ENCODE measurements around the gene GAPDH. TPM values are rescaled to one million over a fixed set of nuclear protein-coding genes. Genes with fewer than 3 reads are reported as not detected.

Gene GAPDH
- total and polyA plus RNA-seq, 10 of the 15 experiments (the other 5 are each of a cell fraction or from before 2014, with no cell fraction given) = 5,606 to 14,240 (median 9,400) TPM

DNA sequence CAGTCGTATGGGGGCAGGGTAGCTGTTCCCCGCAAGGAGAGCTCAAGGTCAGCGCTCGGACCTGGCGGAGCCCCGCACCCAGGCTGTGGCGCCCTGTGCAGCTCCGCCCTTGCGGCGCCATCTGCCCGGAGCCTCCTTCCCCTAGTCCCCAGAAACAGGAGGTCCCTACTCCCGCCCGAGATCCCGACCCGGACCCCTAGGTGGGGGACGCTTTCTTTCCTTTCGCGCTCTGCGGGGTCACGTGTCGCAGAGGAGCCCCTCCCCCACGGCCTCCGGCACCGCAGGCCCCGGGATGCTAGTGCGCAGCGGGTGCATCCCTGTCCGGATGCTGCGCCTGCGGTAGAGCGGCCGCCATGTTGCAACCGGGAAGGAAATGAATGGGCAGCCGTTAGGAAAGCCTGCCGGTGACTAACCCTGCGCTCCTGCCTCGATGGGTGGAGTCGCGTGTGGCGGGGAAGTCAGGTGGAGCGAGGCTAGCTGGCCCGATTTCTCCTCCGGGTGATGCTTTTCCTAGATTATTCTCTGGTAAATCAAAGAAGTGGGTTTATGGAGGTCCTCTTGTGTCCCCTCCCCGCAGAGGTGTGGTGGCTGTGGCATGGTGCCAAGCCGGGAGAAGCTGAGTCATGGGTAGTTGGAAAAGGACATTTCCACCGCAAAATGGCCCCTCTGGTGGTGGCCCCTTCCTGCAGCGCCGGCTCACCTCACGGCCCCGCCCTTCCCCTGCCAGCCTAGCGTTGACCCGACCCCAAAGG is 804 bp downstream of the GAPDH start:
- ChIA-PET CTCF (interaction anchor here (0.7 to 7.7 kb wide), 10 partner anchors 33 to 209 kb away, joined by 3 to 73 read pairs (median 4); partner anchors contain the start of genes NOP2 and VAMP1), RAD21 (ENCODE audit: unreplicated experiment) (interaction anchor here (0.7 to 6.9 kb wide), 6 partner anchors 18 to 109 kb away, joined by 3 to 67 read pairs (median 6); partner anchors contain the start of gene MRPL51), POLR2A (interaction anchor here (0.9 to 3.6 kb wide), 17 partner anchors 18 to 258 kb away, joined by 3 to 32 read pairs (median 5); partner anchors contain the start of genes COPS7A, MLF2, MRPL51 and NOP2), SMC1A (ENCODE audit: uncharacterized antibody, unreplicated experiment) (interaction anchor here (0.8 to 7.9 kb wide), 8 partner anchors 20 to 168 kb away, joined by 3 to 83 read pairs (median 6); no protein-coding TSS in a partner anchor)
- H3K9me3 ChIP-seq (replicated peaks; ENCODE audit: control insufficient read depth, insufficient read depth, low read length) = no peaks in the 10 kb centered on the region
- peak overlapping the region; percentile 98 for H3K4me2 ChIP-seq (ENCODE audit: control insufficient read depth, insufficient read depth)
- H3K9ac ChIP-seq (ENCODE audit: control insufficient read depth, insufficient read depth, low read length) = peak overlapping the region; percentile 79
- H3K79me2 ChIP-seq (ENCODE audit: control insufficient read depth, insufficient read depth, low read length) = peaks cover 72% of the 10 kb centered on the region
- ATAC-seq (peak; percentile 13), DNase-seq (ENCODE audit: low read depth, low spot score) (no peak), FAIRE-seq (no peak)
- H3K4me3 ChIP-seq = peak overlapping the region; percentile 83
- 1% methylated on average over 52 of the region's 52 CpGs for WGBS (ENCODE audit: insufficient coverage, insufficient replicate concordance, low lambda C conversion rate, missing lambda C conversion rate)
- H2AFZ ChIP-seq (ENCODE audit: control insufficient read depth, low read depth, low read length) = no peak overlapping the region
- peaks cover 38 to 40% of the 10 kb centered on the region in 2 experiments for H3K36me3 ChIP-seq (ENCODE audit: control insufficient read depth in 2 of 2, insufficient read depth in 2 of 2, low read length in 1 of 2)
- in situ Hi-C loops (cut with MboI) (loop anchor here (5.0 kb wide), 2 partner anchors 38 to 108 kb away; no protein-coding TSS in a partner anchor), intact Hi-C loops (cut with micrococcal nuclease; ENCODE audit: unreplicated experiment) (loop anchor here (5.0 kb wide), 3 partner anchors 43 to 198 kb away; partner anchors contain the start of genes MRPL51 and NCAPD2)
- H3K27me3 ChIP-seq (replicated peaks in 1 of 2; ENCODE audit: control insufficient read depth in 2 of 2, insufficient read depth in 2 of 2, low read length in 1 of 2) = no peaks in the 10 kb centered on the region
- no TSS peak for BruUV-seq (replicated peaks)
- H3K4me1 ChIP-seq (ENCODE audit: control insufficient read depth, insufficient read depth, low read length) = peaks cover 29% of the 10 kb centered on the region
- H4K20me1 ChIP-seq (ENCODE audit: control insufficient read depth, insufficient read depth) = peaks cover 24% of the 10 kb centered on the region
- peak overlapping the region; percentile 98 for H3K27ac ChIP-seq (ENCODE audit: control insufficient read depth, insufficient read depth)
- TF ChIP-seq, protein P1, sequence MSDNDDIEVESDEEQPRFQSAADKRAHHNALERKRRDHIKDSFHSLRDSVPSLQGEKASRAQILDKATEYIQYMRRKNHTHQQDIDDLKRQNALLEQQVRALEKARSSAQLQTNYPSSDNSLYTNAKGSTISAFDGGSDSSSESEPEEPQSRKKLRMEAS (IDR thresholded peaks at IDR 0.05; ENCODE audit: low read depth, low read length) = no peak; the same call in 1 of the 2 replicates
- TF ChIP-seq WRNIP1 (IDR thresholded peaks at IDR 0.05; ENCODE audit: borderline replicate concordance, low read depth, low read length) (no peak), RB1 (IDR thresholded peaks at IDR 0.05; ENCODE audit: borderline replicate concordance) (no peak), HDGF (IDR thresholded peaks at IDR 0.05) (peak; percentile 39; the same call in 1 of the 2 replicates), KLF5 (IDR thresholded peaks at IDR 0.05; ENCODE audit: partially characterized antibody) (no peak), PAX8 (IDR thresholded peaks at IDR 0.05) (no peak), YY1 (IDR thresholded peaks at IDR 0.05; ENCODE audit: low read depth, low read length) (peak; percentile 85), BACH1 (IDR thresholded peaks at IDR 0.05; ENCODE audit: borderline replicate concordance) (peak; percentile 49; the same call in 1 of the 2 replicates), TCF3 (IDR thresholded peaks at IDR 0.05; ENCODE audit: borderline replicate concordance, insufficient read depth, low read depth, low read length) (0 out of 2 replicates have a peak, but pooled peaks have one; percentile 23), POLR2AphosphoS2 (IDR thresholded peaks at IDR 0.05; ENCODE audit: low read depth, low read length) (peak; percentile 52; the same call in 1 of the 2 replicates), SIN3A (IDR thresholded peaks at IDR 0.05; ENCODE audit: low read depth, low read length) (peak; percentile 72; the same call in 1 of the 2 replicates), TCF7 (IDR thresholded peaks at IDR 0.05; ENCODE audit: borderline replicate concordance) (no peak), IRF4 (IDR thresholded peaks at IDR 0.05; ENCODE audit: low read depth, low read length) (0 out of 2 replicates have a peak, but pooled peaks have one; percentile 5)
- TF ChIP-seq, protein P2, sequence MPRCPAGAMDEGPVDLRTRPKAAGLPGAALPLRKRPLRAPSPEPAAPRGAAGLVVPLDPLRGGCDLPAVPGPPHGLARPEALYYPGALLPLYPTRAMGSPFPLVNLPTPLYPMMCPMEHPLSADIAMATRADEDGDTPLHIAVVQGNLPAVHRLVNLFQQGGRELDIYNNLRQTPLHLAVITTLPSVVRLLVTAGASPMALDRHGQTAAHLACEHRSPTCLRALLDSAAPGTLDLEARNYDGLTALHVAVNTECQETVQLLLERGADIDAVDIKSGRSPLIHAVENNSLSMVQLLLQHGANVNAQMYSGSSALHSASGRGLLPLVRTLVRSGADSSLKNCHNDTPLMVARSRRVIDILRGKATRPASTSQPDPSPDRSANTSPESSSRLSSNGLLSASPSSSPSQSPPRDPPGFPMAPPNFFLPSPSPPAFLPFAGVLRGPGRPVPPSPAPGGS (IDR thresholded peaks at IDR 0.05; ENCODE audit: borderline replicate concordance, insufficient read depth, low read depth, low read length, poor library complexity, severe bottlenecking) = peak; percentile 11
- TF ChIP-seq, protein P3, sequence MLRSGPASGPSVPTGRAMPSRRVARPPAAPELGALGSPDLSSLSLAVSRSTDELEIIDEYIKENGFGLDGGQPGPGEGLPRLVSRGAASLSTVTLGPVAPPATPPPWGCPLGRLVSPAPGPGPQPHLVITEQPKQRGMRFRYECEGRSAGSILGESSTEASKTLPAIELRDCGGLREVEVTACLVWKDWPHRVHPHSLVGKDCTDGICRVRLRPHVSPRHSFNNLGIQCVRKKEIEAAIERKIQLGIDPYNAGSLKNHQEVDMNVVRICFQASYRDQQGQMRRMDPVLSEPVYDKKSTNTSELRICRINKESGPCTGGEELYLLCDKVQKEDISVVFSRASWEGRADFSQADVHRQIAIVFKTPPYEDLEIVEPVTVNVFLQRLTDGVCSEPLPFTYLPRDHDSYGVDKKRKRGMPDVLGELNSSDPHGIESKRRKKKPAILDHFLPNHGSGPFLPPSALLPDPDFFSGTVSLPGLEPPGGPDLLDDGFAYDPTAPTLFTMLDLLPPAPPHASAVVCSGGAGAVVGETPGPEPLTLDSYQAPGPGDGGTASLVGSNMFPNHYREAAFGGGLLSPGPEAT (IDR thresholded peaks at IDR 0.05; ENCODE audit: low read depth) = peak; percentile 46; the same call in 1 of the 2 replicates
- TF ChIP-seq, protein P4, sequence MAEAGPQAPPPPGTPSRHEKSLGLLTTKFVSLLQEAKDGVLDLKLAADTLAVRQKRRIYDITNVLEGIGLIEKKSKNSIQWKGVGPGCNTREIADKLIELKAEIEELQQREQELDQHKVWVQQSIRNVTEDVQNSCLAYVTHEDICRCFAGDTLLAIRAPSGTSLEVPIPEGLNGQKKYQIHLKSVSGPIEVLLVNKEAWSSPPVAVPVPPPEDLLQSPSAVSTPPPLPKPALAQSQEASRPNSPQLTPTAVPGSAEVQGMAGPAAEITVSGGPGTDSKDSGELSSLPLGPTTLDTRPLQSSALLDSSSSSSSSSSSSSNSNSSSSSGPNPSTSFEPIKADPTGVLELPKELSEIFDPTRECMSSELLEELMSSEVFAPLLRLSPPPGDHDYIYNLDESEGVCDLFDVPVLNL (IDR thresholded peaks at IDR 0.05; ENCODE audit: low read depth, low read length) = peak; percentile 55; the same call in 1 of the 2 replicates
- TF ChIP-seq, protein P5, sequence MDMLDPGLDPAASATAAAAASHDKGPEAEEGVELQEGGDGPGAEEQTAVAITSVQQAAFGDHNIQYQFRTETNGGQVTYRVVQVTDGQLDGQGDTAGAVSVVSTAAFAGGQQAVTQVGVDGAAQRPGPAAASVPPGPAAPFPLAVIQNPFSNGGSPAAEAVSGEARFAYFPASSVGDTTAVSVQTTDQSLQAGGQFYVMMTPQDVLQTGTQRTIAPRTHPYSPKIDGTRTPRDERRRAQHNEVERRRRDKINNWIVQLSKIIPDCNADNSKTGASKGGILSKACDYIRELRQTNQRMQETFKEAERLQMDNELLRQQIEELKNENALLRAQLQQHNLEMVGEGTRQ (IDR thresholded peaks at IDR 0.05; ENCODE audit: borderline replicate concordance, low read depth, low read length) = peak; percentile 51
